Uterus (tissue), 2 donors: ENCODE measurements around the gene SF3B6.

Source experiments
- POLR2A ChIP-seq, 2 donors: fragments of 450-650 bp; IDR thresholded peaks; one replicate each; pipeline ENCODE4 v1.6.1; 2016; ENCODE audit warnings: antibody characterized with exemption in 2 of 2, mild to moderate bottlenecking in 1 of 2, moderate library complexity in 1 of 2
- TF ChIP-seq, protein P1 (sequence below), 4 experiments: fragments of 200-600 bp in 2 of 4; fragments of 450-650 bp in 2 of 4; sonication (generic) in 2 of 4; IDR thresholded peaks; one replicate each; pipeline ENCODE4 v1.5.1; 2016 to 2019; ENCODE audit warnings: antibody characterized with exemption in 4 of 4, mild to moderate bottlenecking in 2 of 4, moderate library complexity in 1 of 4

GRCh38 chr2:24077879-24078278, 1.8 kb upstream of the SF3B6 start:
- TF ChIP-seq, protein P1, sequence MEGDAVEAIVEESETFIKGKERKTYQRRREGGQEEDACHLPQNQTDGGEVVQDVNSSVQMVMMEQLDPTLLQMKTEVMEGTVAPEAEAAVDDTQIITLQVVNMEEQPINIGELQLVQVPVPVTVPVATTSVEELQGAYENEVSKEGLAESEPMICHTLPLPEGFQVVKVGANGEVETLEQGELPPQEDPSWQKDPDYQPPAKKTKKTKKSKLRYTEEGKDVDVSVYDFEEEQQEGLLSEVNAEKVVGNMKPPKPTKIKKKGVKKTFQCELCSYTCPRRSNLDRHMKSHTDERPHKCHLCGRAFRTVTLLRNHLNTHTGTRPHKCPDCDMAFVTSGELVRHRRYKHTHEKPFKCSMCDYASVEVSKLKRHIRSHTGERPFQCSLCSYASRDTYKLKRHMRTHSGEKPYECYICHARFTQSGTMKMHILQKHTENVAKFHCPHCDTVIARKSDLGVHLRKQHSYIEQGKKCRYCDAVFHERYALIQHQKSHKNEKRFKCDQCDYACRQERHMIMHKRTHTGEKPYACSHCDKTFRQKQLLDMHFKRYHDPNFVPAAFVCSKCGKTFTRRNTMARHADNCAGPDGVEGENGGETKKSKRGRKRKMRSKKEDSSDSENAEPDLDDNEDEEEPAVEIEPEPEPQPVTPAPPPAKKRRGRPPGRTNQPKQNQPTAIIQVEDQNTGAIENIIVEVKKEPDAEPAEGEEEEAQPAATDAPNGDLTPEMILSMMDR (IDR thresholded peaks at IDR 0.05), result no peak
- no peak for TF ChIP-seq POLR2A (IDR thresholded peaks at IDR 0.05)
